ENCODE data around the gene IL12RB2. TPM values are rescaled to one million over a fixed set of nuclear protein-coding genes. Genes with fewer than 3 reads are reported as not detected.

Gene IL12RB2
- 1 to 10 TPM in 1 of 4 donors, under 1 TPM in 1, not detected in 2; 0.64 to 1.1 TPM for total RNA-seq

GRCh38 chr1:67307251-67308060 is at the start of gene IL12RB2:
IL12RB2 (plus strand) TSS chr1:67307873; CDS start chr1:67320369, 12,496 bp downstream.
- TF ChIP-seq POLR2A (IDR thresholded peaks at IDR 0.05) (no peak), CTCF (IDR thresholded peaks at IDR 0.05) (no peak)
- Histone ChIP-seq H3K27me3 (peaks cover 0 to 13% of the 10 kb centered on the region in 2 donors), H3K9me3 (no peaks in the 10 kb centered on the region), H3K4me1 (no peaks in the 10 kb centered on the region), H3K36me3 (no peaks in the 10 kb centered on the region), H3K27ac (no peak within 1 kb of the TSS), H3K4me3 (no peak within 1 kb of the TSS)
- intact Hi-C loops (cut with DNase I; ENCODE audit: low total_unique reads): no loop called here
- DNase-seq: no peak

- no peak overlapping the region for H3K27ac ChIP-seq
- TF ChIP-seq CTCF (IDR thresholded peaks at IDR 0.05) (no peak), POLR2A (IDR thresholded peaks at IDR 0.05) (no peak)
- H3K9me3 ChIP-seq: no peaks in the 10 kb centered on the region
- no peak for DNase-seq
- H3K27me3 ChIP-seq: no peaks in the 10 kb centered on the region
- H3K36me3 ChIP-seq: no peaks in the 10 kb centered on the region
- H3K4me1 ChIP-seq: no peaks in the 10 kb centered on the region
- H3K4me3 ChIP-seq: no peak overlapping the region
- intact Hi-C loops (cut with DNase I; ENCODE audit: low total_unique reads): no loop called here
These were observed 46.0 kb upstream of the IL12RB2 start for GRCh38 chr1:67261680-67262079.

GRCh38 chr1:67262735-67263134 is 44.9 kb upstream of the IL12RB2 start:
- intact Hi-C loops (cut with DNase I; ENCODE audit: low total_unique reads): no loop called here
- Histone ChIP-seq H3K36me3 (no peaks in the 10 kb centered on the region), H3K4me3 (no peak overlapping the region), H3K27ac (no peak overlapping the region), H3K27me3 (no peaks in the 10 kb centered on the region), H3K9me3 (no peaks in the 10 kb centered on the region), H3K4me1 (no peaks in the 10 kb centered on the region)
- TF ChIP-seq CTCF (IDR thresholded peaks at IDR 0.05) (no peak), POLR2A (IDR thresholded peaks at IDR 0.05) (no peak)
- no peak for DNase-seq

GRCh38 chr1:67264152-67264551 is 43.5 kb upstream of the IL12RB2 start:
- DNase-seq: no peak
- intact Hi-C loops (cut with DNase I; ENCODE audit: low total_unique reads): no loop called here
- Histone ChIP-seq H3K9me3 (no peaks in the 10 kb centered on the region), H3K36me3 (no peaks in the 10 kb centered on the region), H3K4me1 (no peaks in the 10 kb centered on the region), H3K27me3 (no peaks in the 10 kb centered on the region), H3K4me3 (no peak overlapping the region), H3K27ac (no peak overlapping the region)
- TF ChIP-seq POLR2A (IDR thresholded peaks at IDR 0.05): no peak
- no peak for TF ChIP-seq CTCF (IDR thresholded peaks at IDR 0.05)

- Histone ChIP-seq H3K4me3 (no peak overlapping the region), H3K9me3 (no peaks in the 10 kb centered on the region), H3K27me3 (no peaks in the 10 kb centered on the region), H3K27ac (no peak overlapping the region), H3K36me3 (no peaks in the 10 kb centered on the region), H3K4me1 (no peaks in the 10 kb centered on the region)
- no peak for TF ChIP-seq POLR2A (IDR thresholded peaks at IDR 0.05)
- no peak for TF ChIP-seq CTCF (IDR thresholded peaks at IDR 0.05)
- intact Hi-C loops (cut with DNase I; ENCODE audit: low total_unique reads): no loop called here
- DNase-seq: no peak
These were observed 42.8 kb upstream of the IL12RB2 start for GRCh38 chr1:67264899-67265298.

Data from uterus (tissue), 4 donors.